Thoracic aorta (tissue), 2 donors: Measurements from ENCODE around the gene TCP11L2. TPM values are rescaled to one million over a fixed set of nuclear protein-coding genes. Genes with fewer than 3 reads are reported as not detected.
A peak's percentile ranks its signal among the peaks of the same experiment; 100 is the strongest.

Experiments
- ATAC-seq: fragments of 150-250 bp; one replicate; pipeline ENCODE4 v1.8.0; 2017; ENCODE audit warnings: low read depth; ENCODE audit not compliant: insufficient number of reproducible peaks, low FRiP score
- DNase-seq: peaks from one replicate; pipeline ENCODE4 v3.0.0-alpha.2; 2020; ENCODE audit warnings: low spot score
- H3K27ac ChIP-seq, 2 donors: fragments of 200-600 bp; sonication (generic); 1 replicate in 1 of 2; 2 replicates in 1 of 2; pipeline ENCODE4 v1.5.1; 2016; ENCODE audit warnings: mild to moderate bottlenecking in 2 of 2, moderate library complexity in 2 of 2
- H3K27me3 ChIP-seq: fragments of 200-600 bp; sonication (generic); replicated peaks from 2 replicates; pipeline ENCODE4 v1.6.0; 2016; ENCODE audit warnings: mild to moderate bottlenecking; ENCODE audit not compliant: insufficient read depth
- H3K36me3 ChIP-seq: fragments of 200-600 bp; sonication (generic); one replicate; pipeline ENCODE4 v1.5.1; 2016
- H3K4me1 ChIP-seq, 2 donors: fragments of 200-600 bp; sonication (generic); 1 replicate in 1 of 2; 2 replicates in 1 of 2; pipeline versions ENCODE4 v1.5.1 to v1.6.0; 2016; ENCODE audit warnings: low read depth in 2 of 2, mild to moderate bottlenecking in 1 of 2; ENCODE audit not compliant: control insufficient read depth in 1 of 2
- H3K4me3 ChIP-seq: fragments of 200-600 bp; sonication (generic); 2 replicates; pipeline ENCODE4 v1.5.1; 2016; ENCODE audit warnings: mild to moderate bottlenecking
- H3K9me3 ChIP-seq: fragments of 200-600 bp; sonication (generic); 2 replicates; pipeline ENCODE4 v1.5.1; 2016
- CTCF ChIP-seq: fragments of 200-600 bp; sonication (generic); IDR thresholded peaks from one replicate; pipeline ENCODE4 v1.5.1; 2019; ENCODE audit warnings: antibody characterized with exemption
- total RNA-seq, 2 donors: library from RNA; depleted of rRNA; stranded (reverse); fragments of >200 nt; gene quantifications; one replicate each; pipeline versions ENCODE4 v1.1.0 to v1.2.3, GENCODE V29; 2016

TCP11L2 gene
- total RNA-seq = 10 to 100 TPM; 23.1 to 23.2 TPM

GRCh38 chr12:106302401-106303201 lies at the start of gene TCP11L2:
TCP11L2 (plus strand) TSS chr12:106302733; CDS start chr12:106311076, 8,343 bp downstream.
- H3K27ac ChIP-seq = peak within 1 kb of the TSS; percentile 91 to 92
- TF ChIP-seq CTCF = no peak
- no peaks in the 10 kb centered on the region for H3K9me3 ChIP-seq
- DNase-seq (peak; percentile 61), ATAC-seq (peak; percentile 70)
- no peaks in the 10 kb centered on the region for H3K27me3 ChIP-seq
- peak within 1 kb of the TSS; percentile 94 for H3K4me3 ChIP-seq
- no peaks in the 10 kb centered on the region for H3K36me3 ChIP-seq
- peaks cover 15 to 40% of the 10 kb centered on the region in 2 donors for H3K4me1 ChIP-seq

- no peak overlapping the region for H3K4me3 ChIP-seq
- no peak overlapping the region for H3K27ac ChIP-seq
- DNase-seq (no peak), ATAC-seq (no peak)
- H3K36me3 ChIP-seq = no peaks in the 10 kb centered on the region
- H3K27me3 ChIP-seq = no peaks in the 10 kb centered on the region
- no peaks in the 10 kb centered on the region for H3K4me1 ChIP-seq
- TF ChIP-seq CTCF = no peak
- H3K9me3 ChIP-seq = no peaks in the 10 kb centered on the region
Observed at GRCh38 chr12:106254724-106255123, 47.8 kb upstream of the TCP11L2 start.

GRCh38 chr12:106255493-106255892 lies 47.0 kb upstream of the TCP11L2 start:
- DNase-seq = no peak
- Histone ChIP-seq H3K9me3 (no peaks in the 10 kb centered on the region), H3K4me3 (no peak overlapping the region), H3K27ac (no peak overlapping the region), H3K27me3 (no peaks in the 10 kb centered on the region), H3K4me1 (no peaks in the 10 kb centered on the region), H3K36me3 (no peaks in the 10 kb centered on the region)
- no peak for ATAC-seq
- TF ChIP-seq CTCF = no peak

GRCh38 chr12:106255952-106256351 lies 46.6 kb upstream of the TCP11L2 start:
- no peak overlapping the region for H3K27ac ChIP-seq
- no peak for ATAC-seq
- H3K4me3 ChIP-seq = no peak overlapping the region
- DNase-seq = no peak
- no peaks in the 10 kb centered on the region for H3K4me1 ChIP-seq
- no peaks in the 10 kb centered on the region for H3K36me3 ChIP-seq
- H3K27me3 ChIP-seq = no peaks in the 10 kb centered on the region
- H3K9me3 ChIP-seq = no peaks in the 10 kb centered on the region
- TF ChIP-seq CTCF = no peak

GRCh38 chr12:106256524-106256923 lies 46.0 kb upstream of the TCP11L2 start:
- no peak for DNase-seq
- Histone ChIP-seq H3K36me3 (no peaks in the 10 kb centered on the region), H3K4me1 (no peaks in the 10 kb centered on the region), H3K27me3 (no peaks in the 10 kb centered on the region), H3K4me3 (no peak overlapping the region), H3K9me3 (no peaks in the 10 kb centered on the region), H3K27ac (no peak overlapping the region)
- TF ChIP-seq CTCF = no peak
- no peak for ATAC-seq
